GM19468 (cell line): ENCODE measurements around the gene ZNF558.
A peak's percentile ranks its signal among the peaks of the same experiment; 100 is the strongest.

Experiments used
- ATAC-seq: cut with Tn5 transposase; IDR thresholded peaks from one replicate; pipeline ENCODE4 v1.9.1; 2021; ENCODE audit warnings: mild to moderate bottlenecking, moderate library complexity, moderate number of reproducible peaks; ENCODE audit not compliant: unreplicated experiment; ENCODE audit errors: extremely low read depth

Gene ZNF558

GRCh38 chr19:8832132-8833021 is at the start of gene ZNF558, which contains the start of gene MBD3L1:
ZNF558 (minus strand) TSS chr19:8832304; CDS start chr19:8822659, 9,645 bp downstream.
MBD3L1 (plus strand) TSS chr19:8832377; CDS start chr19:8842679, 10,302 bp downstream.
- peak; percentile 67 for ATAC-seq

DNA sequence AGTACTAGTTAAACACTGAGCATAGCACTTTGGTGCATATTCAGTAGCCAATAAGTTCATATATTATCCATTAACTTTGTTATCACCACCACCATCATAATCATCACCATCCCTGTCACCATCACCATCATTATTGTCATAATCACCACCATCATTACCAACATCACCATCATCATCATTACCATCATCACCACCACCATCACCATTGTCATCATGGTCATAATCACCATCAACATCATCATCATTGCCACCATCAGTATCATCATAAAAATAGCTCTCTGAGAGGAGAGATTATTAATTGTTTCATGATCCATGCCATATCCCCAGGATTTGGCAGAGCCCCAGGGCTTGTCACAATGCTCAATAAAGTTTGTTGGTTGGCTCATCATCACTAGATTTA is 49.4 kb upstream of the ZNF558 start:
- no peak for ATAC-seq

GRCh38 chr19:8880868-8881488 is 48.9 kb upstream of the ZNF558 start:
- ATAC-seq: no peak

DNA sequence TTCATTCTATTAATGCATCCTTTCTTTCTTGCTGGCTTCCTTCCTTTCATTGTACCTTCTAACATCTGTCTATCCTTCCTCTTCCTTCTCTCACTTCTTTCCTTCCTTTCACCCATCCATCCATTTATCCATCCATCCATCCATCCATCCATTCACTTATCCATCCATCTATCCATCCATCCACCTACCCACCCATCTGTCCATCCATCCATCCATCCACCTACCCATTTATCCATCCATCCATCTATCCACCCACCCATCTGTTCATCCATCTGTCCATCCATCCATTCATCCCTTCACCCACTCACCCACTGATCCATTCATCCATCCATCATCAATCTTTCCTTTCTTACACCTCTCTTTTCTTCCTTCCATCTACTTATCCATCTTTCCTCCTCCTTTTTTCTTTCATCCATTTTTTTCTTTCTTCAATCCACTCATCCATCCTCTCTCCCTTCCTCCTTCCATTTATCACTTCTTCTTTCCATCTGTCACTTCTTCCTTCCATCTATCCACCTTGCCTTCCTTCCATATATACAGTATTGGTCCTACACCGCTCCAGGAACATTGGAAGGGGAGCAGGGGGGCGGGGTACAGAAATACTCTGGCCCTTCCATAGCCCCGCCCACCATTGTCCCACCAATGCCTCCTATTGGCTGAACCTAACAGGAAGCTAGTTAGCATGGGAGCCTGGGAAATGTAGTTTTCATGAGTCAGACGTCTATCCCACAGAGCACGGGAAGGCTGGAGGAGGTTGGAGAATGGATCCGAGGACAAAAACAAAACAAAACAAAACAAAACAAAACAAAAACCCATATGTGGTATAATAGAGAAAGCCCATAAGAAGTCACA is 46.0 kb upstream of the ZNF558 start:
- ATAC-seq: no peak

- no peak for ATAC-seq
Observed at GRCh38 chr19:8866344-8866743, 34.2 kb upstream of the ZNF558 start.

DNA sequence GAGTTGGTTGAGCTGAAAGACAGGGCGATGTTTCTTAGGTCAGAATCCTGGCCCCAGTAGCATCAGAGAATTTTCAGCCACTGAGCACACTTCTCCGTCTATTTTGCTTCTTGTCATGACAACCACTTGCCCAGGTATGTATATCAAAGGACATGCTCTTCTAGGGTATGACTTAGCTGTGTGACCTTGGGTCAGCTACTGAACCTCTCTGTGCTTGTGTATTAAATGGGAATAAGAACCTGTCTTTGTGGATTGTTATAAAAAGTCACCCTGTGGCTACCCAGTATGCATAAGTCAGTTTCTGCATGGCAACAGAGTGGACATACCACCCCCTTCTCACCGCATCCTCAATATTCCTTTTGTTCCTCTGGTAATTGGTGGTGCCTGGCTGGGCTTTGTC is 26.2 kb upstream of the ZNF558 start:
- no peak for ATAC-seq

GRCh38 chr19:8850488-8850887 is 18.4 kb upstream of the ZNF558 start:
- no peak for ATAC-seq

DNA sequence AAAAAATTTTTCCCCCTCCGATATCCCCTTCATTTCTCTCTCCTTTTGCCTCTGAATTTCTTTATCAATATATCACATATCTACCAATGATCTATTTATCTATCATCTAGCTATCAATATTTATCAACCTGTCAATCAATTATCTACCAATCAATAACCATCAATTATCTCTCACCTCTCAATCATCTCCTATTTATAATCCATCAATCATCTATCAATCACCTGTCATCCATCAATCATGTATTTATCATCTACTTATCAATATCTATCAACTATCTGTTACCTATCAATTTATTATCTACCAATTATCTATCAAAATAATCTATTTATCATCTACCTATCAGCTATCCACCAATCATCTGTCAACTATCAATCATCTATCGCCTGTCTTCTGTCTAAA is 17.1 kb upstream of the ZNF558 start:
- no peak for ATAC-seq

GRCh38 chr19:8846819-8847218 is 14.7 kb upstream of the ZNF558 start:
- no peak for ATAC-seq

- no peak for ATAC-seq
Observed at GRCh38 chr19:8840708-8841107, 8.6 kb upstream of the ZNF558 start.

DNA sequence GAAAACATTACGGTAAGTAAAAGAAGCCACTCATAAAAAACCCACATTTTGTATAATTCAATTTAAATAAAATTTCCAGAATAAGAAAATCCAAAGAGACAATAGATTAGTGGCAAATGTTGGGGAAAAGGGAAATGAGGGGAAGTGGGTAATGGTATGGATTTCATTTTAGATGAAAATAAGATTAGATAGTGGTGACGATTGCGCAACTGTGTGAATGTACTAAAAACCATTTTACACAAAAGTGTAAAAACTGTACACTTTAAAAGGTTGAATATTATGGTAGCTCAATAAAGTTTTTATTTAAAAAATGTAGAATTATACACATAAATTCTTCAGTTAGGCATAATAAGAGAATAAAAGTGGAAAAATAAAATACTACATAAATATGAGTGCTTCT is 3.8 kb upstream of the ZNF558 start:
- no peak for ATAC-seq

- ATAC-seq: no peak
Observed at GRCh38 chr19:8835446-8835845, 3.3 kb upstream of the ZNF558 start.

GRCh38 chr19:8831832-8832131 is 322 bp downstream of the ZNF558 start:
- ATAC-seq: no peak

DNA sequence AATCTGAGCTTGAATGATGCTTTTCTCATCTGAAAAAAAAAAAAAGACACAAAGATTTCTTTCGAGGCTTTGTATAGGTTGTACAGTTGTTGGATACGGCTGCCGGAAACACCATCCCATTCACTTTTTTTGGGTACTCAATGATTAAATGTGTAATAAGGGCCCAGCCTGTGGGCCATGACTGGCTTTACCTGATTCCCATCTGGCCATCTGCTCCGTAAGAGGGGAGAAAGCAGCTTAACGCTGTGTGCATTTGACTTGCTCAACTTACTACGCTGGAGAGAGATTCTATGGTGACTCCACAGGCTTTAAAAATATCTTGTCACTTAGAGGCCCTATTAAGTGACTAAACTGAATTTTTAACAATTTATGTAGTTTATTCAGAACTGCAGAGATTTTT is 731 bp downstream of the ZNF558 start:
- no peak for ATAC-seq

GRCh38 chr19:8827277-8827676 is 4.8 kb downstream of the ZNF558 start:
- ATAC-seq: no peak

GRCh38 chr19:8826371-8826770 is 5.7 kb downstream of the ZNF558 start:
- no peak for ATAC-seq

GRCh38 chr19:8821748-8822241 is 10.3 kb downstream of the ZNF558 start:
- ATAC-seq: no peak

DNA sequence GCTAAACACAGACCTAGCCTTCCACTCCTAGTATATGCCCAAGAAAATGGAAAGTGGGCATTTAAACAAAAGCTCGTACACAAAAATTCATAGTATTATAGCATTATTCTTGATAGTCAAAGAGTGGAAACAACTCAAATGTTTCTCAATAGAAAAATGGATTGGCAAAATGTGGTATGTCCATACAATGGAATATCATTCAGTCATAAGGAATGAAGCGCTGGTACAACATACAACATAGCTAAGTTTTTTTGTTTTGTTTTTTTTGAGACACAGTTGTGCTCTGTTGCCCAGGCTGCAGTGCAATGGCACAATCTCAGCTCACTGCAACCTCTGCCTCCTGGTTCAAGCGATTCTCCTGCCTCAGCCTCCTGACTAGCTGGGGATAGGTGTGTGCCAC is 11.9 kb downstream of the ZNF558 start:
- ATAC-seq: no peak

DNA sequence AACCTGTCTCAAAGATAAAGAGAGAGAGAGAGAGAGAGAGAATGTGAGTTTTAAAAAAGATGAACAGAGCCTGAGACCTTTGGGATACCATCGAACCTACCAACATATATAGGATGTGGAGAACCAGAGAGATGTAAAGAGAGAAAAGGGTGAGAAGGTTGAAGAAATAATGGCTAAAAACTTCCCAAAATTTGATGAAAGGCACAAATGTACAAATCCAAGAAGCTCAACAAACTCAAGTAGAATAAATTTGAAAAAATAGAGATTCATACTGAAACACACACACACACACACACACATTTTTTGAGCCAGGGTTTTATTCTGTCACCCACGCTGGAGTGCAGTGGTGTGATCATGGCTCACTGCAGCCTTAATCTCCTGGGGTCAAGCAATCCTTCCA is 16.3 kb downstream of the ZNF558 start:
- no peak for ATAC-seq

DNA sequence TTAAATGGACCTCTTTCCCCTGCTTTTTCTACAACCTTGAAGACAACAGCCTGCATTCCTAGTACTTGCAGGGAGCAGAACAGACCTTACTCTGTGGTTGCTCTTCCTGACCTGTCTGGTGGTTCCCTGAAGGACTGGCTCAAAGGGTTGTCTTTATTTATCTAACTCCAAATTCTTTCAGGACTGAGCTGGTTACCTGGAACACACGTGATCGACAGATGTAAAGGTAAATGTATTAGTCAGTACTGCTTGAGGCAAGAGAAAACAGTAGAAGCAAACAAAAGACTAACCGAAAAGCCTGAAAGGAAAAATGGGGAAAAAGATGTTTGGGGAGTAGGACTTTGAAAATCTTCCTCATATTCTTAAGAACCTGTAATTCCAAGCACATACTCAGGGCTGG is 17.9 kb downstream of the ZNF558 start:
- ATAC-seq: no peak
